ENCODE measurements around the gene ULK4. TPM values are rescaled to one million over a fixed set of nuclear protein-coding genes. Genes with fewer than 3 reads are reported as not detected.

The ULK4 gene
- total and polyA plus RNA-seq, 9 of the 15 experiments (the other 6 are each of a cell fraction or from before 2014, with no cell fraction given) = 3.0 to 5.9 (median 3.5) TPM

DNA sequence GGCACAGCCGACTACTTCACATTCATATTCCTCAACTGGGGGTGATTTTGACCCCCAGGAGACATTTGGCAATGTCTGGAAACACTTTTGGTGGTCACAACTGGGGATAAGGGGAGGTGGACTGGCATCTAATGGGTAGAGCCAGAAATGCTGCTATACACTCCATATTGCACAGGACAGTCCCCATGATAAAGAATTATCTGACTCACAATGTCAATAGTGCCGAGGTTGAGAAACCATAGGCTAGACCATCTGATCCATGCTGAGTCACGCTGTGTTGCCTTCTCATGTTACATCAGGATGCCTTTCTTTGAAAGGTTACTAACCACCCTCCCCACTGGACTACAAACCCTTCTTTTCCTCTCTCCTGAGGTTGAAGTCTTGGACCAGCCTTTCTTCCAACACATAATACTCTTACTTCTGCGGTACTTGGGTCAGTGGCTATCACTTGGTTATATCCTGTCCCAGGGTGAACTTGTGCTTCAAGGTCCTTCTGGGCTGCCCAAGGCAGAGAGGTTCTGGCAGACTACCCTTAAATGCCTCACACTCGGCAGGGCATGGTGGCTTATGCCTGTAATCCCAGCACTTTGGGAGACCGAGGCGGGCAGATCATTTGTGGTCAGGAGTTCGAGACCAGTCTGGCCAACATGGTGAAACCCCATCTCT, 693.8 kb downstream of the ULK4 start (continued):
- TF ChIP-seq, protein P1, sequence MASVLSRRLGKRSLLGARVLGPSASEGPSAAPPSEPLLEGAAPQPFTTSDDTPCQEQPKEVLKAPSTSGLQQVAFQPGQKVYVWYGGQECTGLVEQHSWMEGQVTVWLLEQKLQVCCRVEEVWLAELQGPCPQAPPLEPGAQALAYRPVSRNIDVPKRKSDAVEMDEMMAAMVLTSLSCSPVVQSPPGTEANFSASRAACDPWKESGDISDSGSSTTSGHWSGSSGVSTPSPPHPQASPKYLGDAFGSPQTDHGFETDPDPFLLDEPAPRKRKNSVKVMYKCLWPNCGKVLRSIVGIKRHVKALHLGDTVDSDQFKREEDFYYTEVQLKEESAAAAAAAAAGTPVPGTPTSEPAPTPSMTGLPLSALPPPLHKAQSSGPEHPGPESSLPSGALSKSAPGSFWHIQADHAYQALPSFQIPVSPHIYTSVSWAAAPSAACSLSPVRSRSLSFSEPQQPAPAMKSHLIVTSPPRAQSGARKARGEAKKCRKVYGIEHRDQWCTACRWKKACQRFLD (CRISPR knock-in tag; IDR thresholded peaks at IDR 0.05) = peak; percentile 40; the same call in 1 of the 2 replicates
- TF ChIP-seq ARNT (IDR thresholded peaks at IDR 0.05) (peak in 1 of 2 experiments; percentile 78; a peak in 2 of 4 replicates), TBL1XR1 (IDR thresholded peaks at IDR 0.05; ENCODE audit: low read length in 2 of 2) (peak in 1 of 2 experiments; percentile 86; a peak in 2 of 4 replicates), STAT5A (IDR thresholded peaks at IDR 0.05; ENCODE audit: borderline replicate concordance, low read length) (peak; percentile 41; the same call in 1 of the 2 replicates), GATAD2B (IDR thresholded peaks at IDR 0.05; ENCODE audit: borderline replicate concordance) (peak; percentile 33; the same call in 1 of the 2 replicates), FOXA3 (CRISPR knock-in tag; conservative IDR thresholded peaks at IDR 0.05 in 1 of 2, IDR thresholded peaks at IDR 0.05 in 1 of 2) (peak; percentile 100), PML (IDR thresholded peaks at IDR 0.05; ENCODE audit: low read length) (no peak), FOS (IDR thresholded peaks at IDR 0.05; ENCODE audit: extremely low read depth, insufficient read length) (peak; percentile 77), SMAD4 (CRISPR knock-in tag; conservative IDR thresholded peaks at IDR 0.05) (peak; percentile 86), EHMT2 (IDR thresholded peaks at IDR 0.05) (peak; percentile 80), SMARCE1 (IDR thresholded peaks at IDR 0.05) (peak; percentile 97), ZEB2 (IDR thresholded peaks at IDR 0.05) (peak; percentile 44; the same call in 1 of the 2 replicates), SMAD2 (IDR thresholded peaks at IDR 0.05; ENCODE audit: low read depth, low read length) (no peak), ZBTB17 (CRISPR knock-in tag; IDR thresholded peaks at IDR 0.05) (no peak), DPF2 (IDR thresholded peaks at IDR 0.05) (peak; percentile 97), EGR1 (conservative IDR thresholded peaks at IDR 0.05) (no peak)
- TF ChIP-seq, protein P2, sequence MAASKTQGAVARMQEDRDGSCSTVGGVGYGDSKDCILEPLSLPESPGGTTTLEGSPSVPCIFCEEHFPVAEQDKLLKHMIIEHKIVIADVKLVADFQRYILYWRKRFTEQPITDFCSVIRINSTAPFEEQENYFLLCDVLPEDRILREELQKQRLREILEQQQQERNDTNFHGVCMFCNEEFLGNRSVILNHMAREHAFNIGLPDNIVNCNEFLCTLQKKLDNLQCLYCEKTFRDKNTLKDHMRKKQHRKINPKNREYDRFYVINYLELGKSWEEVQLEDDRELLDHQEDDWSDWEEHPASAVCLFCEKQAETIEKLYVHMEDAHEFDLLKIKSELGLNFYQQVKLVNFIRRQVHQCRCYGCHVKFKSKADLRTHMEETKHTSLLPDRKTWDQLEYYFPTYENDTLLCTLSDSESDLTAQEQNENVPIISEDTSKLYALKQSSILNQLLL (CRISPR knock-in tag; IDR thresholded peaks at IDR 0.05; ENCODE audit: borderline replicate concordance) = no peak
- TF ChIP-seq, protein P3, sequence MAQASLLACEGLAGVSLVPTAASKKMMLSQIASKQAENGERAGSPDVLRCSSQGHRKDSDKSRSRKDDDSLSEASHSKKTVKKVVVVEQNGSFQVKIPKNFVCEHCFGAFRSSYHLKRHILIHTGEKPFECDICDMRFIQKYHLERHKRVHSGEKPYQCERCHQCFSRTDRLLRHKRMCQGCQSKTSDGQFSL (CRISPR knock-in tag; IDR thresholded peaks at IDR 0.05) = 0 out of 2 replicates have a peak, but pooled peaks have one; percentile 28
- TF ChIP-seq, protein P3 (tag; IDR thresholded peaks at IDR 0.05) = no peak
- TF ChIP-seq, protein P4, sequence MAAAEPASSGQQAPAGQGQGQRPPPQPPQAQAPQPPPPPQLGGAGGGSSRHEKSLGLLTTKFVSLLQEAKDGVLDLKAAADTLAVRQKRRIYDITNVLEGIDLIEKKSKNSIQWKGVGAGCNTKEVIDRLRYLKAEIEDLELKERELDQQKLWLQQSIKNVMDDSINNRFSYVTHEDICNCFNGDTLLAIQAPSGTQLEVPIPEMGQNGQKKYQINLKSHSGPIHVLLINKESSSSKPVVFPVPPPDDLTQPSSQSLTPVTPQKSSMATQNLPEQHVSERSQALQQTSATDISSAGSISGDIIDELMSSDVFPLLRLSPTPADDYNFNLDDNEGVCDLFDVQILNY (CRISPR knock-in tag; IDR thresholded peaks at IDR 0.05) = no peak
- TF ChIP-seq, protein P5, sequence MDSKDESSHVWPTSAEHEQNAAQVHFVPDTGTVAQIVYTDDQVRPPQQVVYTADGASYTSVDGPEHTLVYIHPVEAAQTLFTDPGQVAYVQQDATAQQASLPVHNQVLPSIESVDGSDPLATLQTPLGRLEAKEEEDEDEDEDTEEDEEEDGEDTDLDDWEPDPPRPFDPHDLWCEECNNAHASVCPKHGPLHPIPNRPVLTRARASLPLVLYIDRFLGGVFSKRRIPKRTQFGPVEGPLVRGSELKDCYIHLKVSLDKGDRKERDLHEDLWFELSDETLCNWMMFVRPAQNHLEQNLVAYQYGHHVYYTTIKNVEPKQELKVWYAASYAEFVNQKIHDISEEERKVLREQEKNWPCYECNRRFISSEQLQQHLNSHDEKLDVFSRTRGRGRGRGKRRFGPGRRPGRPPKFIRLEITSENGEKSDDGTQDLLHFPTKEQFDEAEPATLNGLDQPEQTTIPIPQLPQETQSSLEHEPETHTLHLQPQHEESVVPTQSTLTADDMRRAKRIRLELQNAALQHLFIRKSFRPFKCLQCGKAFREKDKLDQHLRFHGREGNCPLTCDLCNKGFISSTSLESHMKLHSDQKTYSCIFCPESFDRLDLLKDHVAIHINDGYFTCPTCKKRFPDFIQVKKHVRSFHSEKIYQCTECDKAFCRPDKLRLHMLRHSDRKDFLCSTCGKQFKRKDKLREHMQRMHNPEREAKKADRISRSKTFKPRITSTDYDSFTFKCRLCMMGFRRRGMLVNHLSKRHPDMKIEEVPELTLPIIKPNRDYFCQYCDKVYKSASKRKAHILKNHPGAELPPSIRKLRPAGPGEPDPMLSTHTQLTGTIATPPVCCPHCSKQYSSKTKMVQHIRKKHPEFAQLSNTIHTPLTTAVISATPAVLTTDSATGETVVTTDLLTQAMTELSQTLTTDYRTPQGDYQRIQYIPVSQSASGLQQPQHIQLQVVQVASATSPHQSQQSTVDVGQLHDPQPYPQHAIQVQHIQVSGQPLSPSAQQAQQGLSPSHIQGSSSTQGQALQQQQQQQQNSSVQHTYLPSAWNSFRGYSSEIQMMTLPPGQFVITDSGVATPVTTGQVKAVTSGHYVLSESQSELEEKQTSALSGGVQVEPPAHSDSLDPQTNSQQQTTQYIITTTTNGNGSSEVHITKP (IDR thresholded peaks at IDR 0.05; ENCODE audit: partially characterized antibody) = peak; percentile 69

Data from K562 (cell line).